NCI-H187 treated with DMSO at 0.1 percent for 48 hours (cell line): Measurements from ENCODE around the gene IL2.

Experiments used
- DNase-seq: peaks from one replicate; lab custom pipeline; 2025; lab: John Stamatoyannopoulos, UW

The IL2 gene

GRCh38 chr4:122456231-122457116, at the start of gene IL2:
Gene IL2 (minus strand): TSS chr4:122456725. CDS start chr4:122456440, 285 bp downstream.
- DNase-seq: no peak

GRCh38 chr4:122503214-122503613, 46.7 kb upstream of the IL2 start:
- DNase-seq: no peak

GRCh38 chr4:122500852-122501501, 44.5 kb upstream of the IL2 start:
- no peak for DNase-seq

GRCh38 chr4:122489061-122489460, 32.5 kb upstream of the IL2 start:
- no peak for DNase-seq

GRCh38 chr4:122483481-122483880, 27.0 kb upstream of the IL2 start:
- DNase-seq: no peak

GRCh38 chr4:122481766-122482405, 25.4 kb upstream of the IL2 start:
- no peak for DNase-seq

GRCh38 chr4:122480655-122481487, 24.3 kb upstream of the IL2 start:
- DNase-seq: no peak

- no peak for DNase-seq
Measured at GRCh38 chr4:122479935-122480416, 23.5 kb upstream of the IL2 start.

- DNase-seq: no peak
Measured at GRCh38 chr4:122476745-122477144, 20.2 kb upstream of the IL2 start.

- no peak for DNase-seq
Measured at GRCh38 chr4:122476126-122476525, 19.6 kb upstream of the IL2 start.

- no peak for DNase-seq
Measured at GRCh38 chr4:122475233-122475632, 18.7 kb upstream of the IL2 start.

- no peak for DNase-seq
Measured at GRCh38 chr4:122469457-122469856, 12.9 kb upstream of the IL2 start.

GRCh38 chr4:122458625-122459024, 2.1 kb upstream of the IL2 start:
- DNase-seq: no peak

GRCh38 chr4:122453384-122453995, 3.0 kb downstream of the IL2 start:
- no peak for DNase-seq

GRCh38 chr4:122450847-122451246, 5.7 kb downstream of the IL2 start:
- DNase-seq: no peak

- no peak for DNase-seq
Measured at GRCh38 chr4:122434285-122434684, 22.2 kb downstream of the IL2 start.

GRCh38 chr4:122431351-122431750, 25.2 kb downstream of the IL2 start:
- DNase-seq: no peak

- no peak for DNase-seq
Measured at GRCh38 chr4:122423246-122423645, 33.3 kb downstream of the IL2 start.

GRCh38 chr4:122412547-122412946, 44.0 kb downstream of the IL2 start:
- DNase-seq: no peak

GRCh38 chr4:122403861-122404260, 52.7 kb downstream of the IL2 start:
- no peak for DNase-seq
